HepG2 (cell line): Measurements from ENCODE around the gene DISP2. TPM values are rescaled to one million over a fixed set of nuclear protein-coding genes. Genes with fewer than 3 reads are reported as not detected.

Experiments
- BCL6 ChIP-seq: IDR thresholded peaks from 2 replicates; pipeline ENCODE4 v1.6.1; 2016; ENCODE audit warnings: missing genetic modification reagents, missing compliant biosample characterization
- CBFB ChIP-seq: sonication (generic); formaldehyde crosslinking; IDR thresholded peaks from 2 replicates; pipeline ENCODE4 v1.4.0; 2020; ENCODE audit warnings: missing genetic modification reagents
- ESRRA ChIP-seq: sonication (generic); formaldehyde crosslinking; IDR thresholded peaks from 2 replicates; pipeline ENCODE4 v1.5.1; 2020; ENCODE audit warnings: mild to moderate bottlenecking, low read depth, missing genetic modification reagents
- KAT7 ChIP-seq: IDR thresholded peaks from 2 replicates; pipeline ENCODE4 v1.6.1; 2018; ENCODE audit warnings: borderline replicate concordance, missing compliant biosample characterization
- KAT8 ChIP-seq: IDR thresholded peaks from 2 replicates; pipeline ENCODE4 v1.6.1; 2016; ENCODE audit warnings: missing genetic modification reagents, missing compliant biosample characterization
- KDM3A ChIP-seq: IDR thresholded peaks from 2 replicates; pipeline ENCODE4 v1.6.1; 2018; ENCODE audit warnings: low read depth, missing compliant biosample characterization
- SNRNP70 ChIP-seq: fragments of 200-400 bp; formaldehyde crosslinking; IDR thresholded peaks from 2 replicates; pipeline ENCODE4 v1.6.1; 2017; ENCODE audit warnings: mild to moderate bottlenecking, low read depth, low read length, moderate library complexity
- TBX2 ChIP-seq: sonication (generic); formaldehyde crosslinking; IDR thresholded peaks from 2 replicates; pipeline ENCODE4 v1.5.0; 2020; ENCODE audit warnings: missing genetic modification reagents, mild to moderate bottlenecking, borderline replicate concordance
- ZMYM4 ChIP-seq: sonication (generic); formaldehyde crosslinking; IDR thresholded peaks from 2 replicates; pipeline ENCODE4 v1.8.1; 2023; ENCODE audit warnings: mild to moderate bottlenecking, missing genetic modification reagents
- ZNF20 ChIP-seq: sonication (generic); formaldehyde crosslinking; IDR thresholded peaks from 2 replicates; pipeline ENCODE4 v1.4.0; 2020; ENCODE audit warnings: mild to moderate bottlenecking, moderate library complexity, missing genetic modification reagents
- ZNF331 ChIP-seq: sonication (generic); formaldehyde crosslinking; IDR thresholded peaks from 2 replicates; pipeline ENCODE4 v1.4.0; 2020; ENCODE audit warnings: missing genetic modification reagents
- ZNF343 ChIP-seq: sonication (generic); formaldehyde crosslinking; IDR thresholded peaks from 2 replicates; pipeline ENCODE4 v1.4.0; 2020; ENCODE audit warnings: mild to moderate bottlenecking, missing genetic modification reagents
- ZNF607 ChIP-seq: sonication (generic); formaldehyde crosslinking; IDR thresholded peaks from 2 replicates; pipeline ENCODE4 v1.5.1; 2020; ENCODE audit warnings: missing genetic modification reagents, mild to moderate bottlenecking, borderline replicate concordance
- ZNF644 ChIP-seq: IDR thresholded peaks from 2 replicates; pipeline ENCODE4 v1.6.1; 2016; ENCODE audit warnings: low read depth
- ZNF883 ChIP-seq: sonication (generic); formaldehyde crosslinking; IDR thresholded peaks from 2 replicates; pipeline ENCODE4 v1.5.1; 2020; ENCODE audit warnings: mild to moderate bottlenecking, missing genetic modification reagents; ENCODE audit errors: not compliant biosample characterization
- polyA plus RNA-seq, 8 experiments: library from polyadenylated mRNA; depleted of rRNA in 3 of 8; stranded (reverse) in 7 of 8; unstranded in 1 of 8; fragments of >200 nt; fragmentation: Illumina TruSeq in 4 of 8; extraction: Trizol in 4 of 8; gene quantifications; 2 replicates each; pipeline versions ENCODE4 v1.2.1 to v1.2.3, GENCODE V29; 2011 to 2016; ENCODE audit warnings: low read depth in 4 of 8, missing spikeins in 1 of 8, mixed read lengths in 1 of 8; ENCODE audit not compliant: insufficient read depth in 1 of 8
- total RNA-seq, 5 experiments: library from RNA; depleted of rRNA; stranded (reverse); fragments of >200 nt; fragmentation: Illumina TruSeq; extraction: Trizol; gene quantifications; 2 replicates each; pipeline ENCODE4 v1.2.3, GENCODE V29; 2016; ENCODE audit warnings: low read depth in 1 of 5
- TF ChIP-seq, protein P1 (sequence below), 2 experiments: sonication (generic) in 1 of 2; formaldehyde crosslinking in 1 of 2; IDR thresholded peaks; 2 replicates each; pipeline versions ENCODE4 v1.6.1 to v1.9.0; 2014 to 2022; ENCODE audit warnings: antibody characterized with exemption in 1 of 2, borderline replicate concordance in 1 of 2, inconsistent platforms in 1 of 2, low read depth in 1 of 2, missing genetic modification reagents in 1 of 2
- TF ChIP-seq, protein P2 (sequence below): IDR thresholded peaks from 2 replicates; pipeline ENCODE4 v1.6.1; 2016; ENCODE audit warnings: mild to moderate bottlenecking
- TF ChIP-seq, protein P3 (sequence below): IDR thresholded peaks from 2 replicates; pipeline ENCODE4 v1.6.1; 2016; ENCODE audit warnings: control low read depth
- TF ChIP-seq, protein P4 (sequence below): sonication (generic); formaldehyde crosslinking; IDR thresholded peaks from 2 replicates; pipeline ENCODE4 v1.9.0; 2021; ENCODE audit warnings: missing genetic modification reagents, mild to moderate bottlenecking, borderline replicate concordance

DISP2 gene
- total and polyA plus RNA-seq, 2 of the 13 experiments (the other 11 are each of a cell fraction or from before 2014, with no cell fraction given), result 0.09 to 0.32 TPM

DNA sequence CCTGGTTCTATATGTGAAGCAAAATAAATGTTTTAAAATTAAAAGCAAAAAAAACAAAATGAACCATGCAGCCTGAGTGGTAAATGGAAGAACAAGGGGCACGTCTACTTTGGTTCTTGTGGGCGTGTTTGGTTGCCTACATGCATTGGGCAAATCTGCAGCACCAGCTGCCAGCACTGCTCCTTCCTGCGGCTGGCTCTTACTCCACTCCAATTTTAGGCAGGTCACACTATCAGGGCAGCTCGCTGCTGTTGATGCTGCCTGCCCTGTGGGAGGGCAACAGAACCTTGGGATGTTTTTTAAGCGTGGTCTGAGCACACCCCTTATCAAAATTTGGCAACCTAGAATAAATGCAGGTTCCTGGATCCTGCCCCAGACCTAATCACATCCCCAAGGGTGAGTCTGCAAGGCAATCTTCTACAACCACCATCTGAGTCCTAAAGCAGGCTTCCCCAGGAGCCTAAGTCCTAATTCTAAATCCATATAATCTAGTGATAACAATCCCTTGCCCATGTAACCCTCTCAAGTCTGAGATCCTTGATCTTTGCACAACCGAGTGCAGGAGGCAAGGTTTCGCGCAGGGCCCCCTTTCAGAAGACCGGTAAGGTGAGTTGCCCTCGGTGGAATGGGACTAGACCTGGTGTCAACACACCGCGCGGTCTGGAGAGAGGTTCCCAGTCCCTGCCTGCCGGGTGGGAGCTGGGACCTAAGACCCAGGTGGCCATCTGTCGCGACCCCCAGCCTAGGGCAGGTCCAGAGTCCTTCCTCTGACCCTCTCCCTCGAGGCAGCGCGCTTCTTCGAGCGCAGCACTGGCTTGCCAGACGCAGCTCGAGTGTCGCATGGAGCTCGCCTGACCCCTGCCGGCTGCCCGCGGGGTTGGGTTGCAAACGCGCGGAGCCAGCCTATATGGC is 63.5 kb downstream of the DISP2 start (continued):
- TF ChIP-seq, protein P1, sequence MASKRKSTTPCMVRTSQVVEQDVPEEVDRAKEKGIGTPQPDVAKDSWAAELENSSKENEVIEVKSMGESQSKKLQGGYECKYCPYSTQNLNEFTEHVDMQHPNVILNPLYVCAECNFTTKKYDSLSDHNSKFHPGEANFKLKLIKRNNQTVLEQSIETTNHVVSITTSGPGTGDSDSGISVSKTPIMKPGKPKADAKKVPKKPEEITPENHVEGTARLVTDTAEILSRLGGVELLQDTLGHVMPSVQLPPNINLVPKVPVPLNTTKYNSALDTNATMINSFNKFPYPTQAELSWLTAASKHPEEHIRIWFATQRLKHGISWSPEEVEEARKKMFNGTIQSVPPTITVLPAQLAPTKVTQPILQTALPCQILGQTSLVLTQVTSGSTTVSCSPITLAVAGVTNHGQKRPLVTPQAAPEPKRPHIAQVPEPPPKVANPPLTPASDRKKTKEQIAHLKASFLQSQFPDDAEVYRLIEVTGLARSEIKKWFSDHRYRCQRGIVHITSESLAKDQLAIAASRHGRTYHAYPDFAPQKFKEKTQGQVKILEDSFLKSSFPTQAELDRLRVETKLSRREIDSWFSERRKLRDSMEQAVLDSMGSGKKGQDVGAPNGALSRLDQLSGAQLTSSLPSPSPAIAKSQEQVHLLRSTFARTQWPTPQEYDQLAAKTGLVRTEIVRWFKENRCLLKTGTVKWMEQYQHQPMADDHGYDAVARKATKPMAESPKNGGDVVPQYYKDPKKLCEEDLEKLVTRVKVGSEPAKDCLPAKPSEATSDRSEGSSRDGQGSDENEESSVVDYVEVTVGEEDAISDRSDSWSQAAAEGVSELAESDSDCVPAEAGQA (IDR thresholded peaks at IDR 0.05; ENCODE audit: low read depth), result no peak
- TF ChIP-seq, protein P1 (CRISPR knock-in tag; IDR thresholded peaks at IDR 0.05; ENCODE audit: borderline replicate concordance), result no peak
- TF ChIP-seq, protein P2, sequence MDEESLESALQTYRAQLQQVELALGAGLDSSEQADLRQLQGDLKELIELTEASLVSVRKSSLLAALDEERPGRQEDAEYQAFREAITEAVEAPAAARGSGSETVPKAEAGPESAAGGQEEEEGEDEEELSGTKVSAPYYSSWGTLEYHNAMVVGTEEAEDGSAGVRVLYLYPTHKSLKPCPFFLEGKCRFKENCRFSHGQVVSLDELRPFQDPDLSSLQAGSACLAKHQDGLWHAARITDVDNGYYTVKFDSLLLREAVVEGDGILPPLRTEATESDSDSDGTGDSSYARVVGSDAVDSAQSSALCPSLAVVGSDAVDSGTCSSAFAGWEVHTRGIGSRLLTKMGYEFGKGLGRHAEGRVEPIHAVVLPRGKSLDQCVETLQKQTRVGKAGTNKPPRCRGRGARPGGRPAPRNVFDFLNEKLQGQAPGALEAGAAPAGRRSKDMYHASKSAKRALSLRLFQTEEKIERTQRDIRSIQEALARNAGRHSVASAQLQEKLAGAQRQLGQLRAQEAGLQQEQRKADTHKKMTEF (CRISPR knock-in tag), result 0 out of 2 replicates have a peak, but pooled peaks have one; percentile 40
- TF ChIP-seq KAT7 (CRISPR knock-in tag) (0 out of 2 replicates have a peak, but pooled peaks have one; percentile 34), ZNF331 (CRISPR knock-in tag) (peak; percentile 59; the same call in 1 of the 2 replicates), ZNF607 (CRISPR knock-in tag) (peak; percentile 48; the same call in 1 of the 2 replicates), ZNF20 (no peak), ZMYM4 (CRISPR knock-in tag) (peak; percentile 41; the same call in 1 of the 2 replicates), ZNF644 (no peak), ESRRA (CRISPR knock-in tag) (0 out of 2 replicates have a peak, but pooled peaks have one; percentile 20), KDM3A (CRISPR knock-in tag) (0 out of 2 replicates have a peak, but pooled peaks have one; percentile 66), KAT8 (CRISPR knock-in tag) (0 out of 2 replicates have a peak, but pooled peaks have one; percentile 41), BCL6 (CRISPR knock-in tag) (peak; percentile 48; the same call in 1 of the 2 replicates), SNRNP70 (no peak), ZNF343 (CRISPR knock-in tag) (no peak), TBX2 (CRISPR knock-in tag) (peak; percentile 65; the same call in 1 of the 2 replicates), ZNF883 (no peak), CBFB (CRISPR knock-in tag) (0 out of 2 replicates have a peak, but pooled peaks have one; percentile 24)
- TF ChIP-seq, protein P3, sequence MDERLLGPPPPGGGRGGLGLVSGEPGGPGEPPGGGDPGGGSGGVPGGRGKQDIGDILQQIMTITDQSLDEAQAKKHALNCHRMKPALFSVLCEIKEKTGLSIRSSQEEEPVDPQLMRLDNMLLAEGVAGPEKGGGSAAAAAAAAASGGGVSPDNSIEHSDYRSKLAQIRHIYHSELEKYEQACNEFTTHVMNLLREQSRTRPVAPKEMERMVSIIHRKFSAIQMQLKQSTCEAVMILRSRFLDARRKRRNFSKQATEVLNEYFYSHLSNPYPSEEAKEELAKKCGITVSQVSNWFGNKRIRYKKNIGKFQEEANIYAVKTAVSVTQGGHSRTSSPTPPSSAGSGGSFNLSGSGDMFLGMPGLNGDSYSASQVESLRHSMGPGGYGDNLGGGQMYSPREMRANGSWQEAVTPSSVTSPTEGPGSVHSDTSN (CRISPR knock-in tag), result no peak
- TF ChIP-seq, protein P4, sequence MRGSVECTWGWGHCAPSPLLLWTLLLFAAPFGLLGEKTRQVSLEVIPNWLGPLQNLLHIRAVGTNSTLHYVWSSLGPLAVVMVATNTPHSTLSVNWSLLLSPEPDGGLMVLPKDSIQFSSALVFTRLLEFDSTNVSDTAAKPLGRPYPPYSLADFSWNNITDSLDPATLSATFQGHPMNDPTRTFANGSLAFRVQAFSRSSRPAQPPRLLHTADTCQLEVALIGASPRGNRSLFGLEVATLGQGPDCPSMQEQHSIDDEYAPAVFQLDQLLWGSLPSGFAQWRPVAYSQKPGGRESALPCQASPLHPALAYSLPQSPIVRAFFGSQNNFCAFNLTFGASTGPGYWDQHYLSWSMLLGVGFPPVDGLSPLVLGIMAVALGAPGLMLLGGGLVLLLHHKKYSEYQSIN, result no peak
